Measurements from ENCODE around the gene DHRS7C.

- TF ChIP-seq, protein P1, sequence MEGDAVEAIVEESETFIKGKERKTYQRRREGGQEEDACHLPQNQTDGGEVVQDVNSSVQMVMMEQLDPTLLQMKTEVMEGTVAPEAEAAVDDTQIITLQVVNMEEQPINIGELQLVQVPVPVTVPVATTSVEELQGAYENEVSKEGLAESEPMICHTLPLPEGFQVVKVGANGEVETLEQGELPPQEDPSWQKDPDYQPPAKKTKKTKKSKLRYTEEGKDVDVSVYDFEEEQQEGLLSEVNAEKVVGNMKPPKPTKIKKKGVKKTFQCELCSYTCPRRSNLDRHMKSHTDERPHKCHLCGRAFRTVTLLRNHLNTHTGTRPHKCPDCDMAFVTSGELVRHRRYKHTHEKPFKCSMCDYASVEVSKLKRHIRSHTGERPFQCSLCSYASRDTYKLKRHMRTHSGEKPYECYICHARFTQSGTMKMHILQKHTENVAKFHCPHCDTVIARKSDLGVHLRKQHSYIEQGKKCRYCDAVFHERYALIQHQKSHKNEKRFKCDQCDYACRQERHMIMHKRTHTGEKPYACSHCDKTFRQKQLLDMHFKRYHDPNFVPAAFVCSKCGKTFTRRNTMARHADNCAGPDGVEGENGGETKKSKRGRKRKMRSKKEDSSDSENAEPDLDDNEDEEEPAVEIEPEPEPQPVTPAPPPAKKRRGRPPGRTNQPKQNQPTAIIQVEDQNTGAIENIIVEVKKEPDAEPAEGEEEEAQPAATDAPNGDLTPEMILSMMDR (IDR thresholded peaks at IDR 0.05), result no peak
- no peak for TF ChIP-seq POLR2A (IDR thresholded peaks at IDR 0.05)
Measured at GRCh38 chr17:9729735-9730420, 61.5 kb downstream of the DHRS7C start.

Measured in prostate gland (tissue), 2 donors.